K562 (cell line): ENCODE data around the gene VEGFA. TPM values are rescaled to one million over a fixed set of nuclear protein-coding genes. Genes with fewer than 3 reads are reported as not detected.

Experiments used
- CHD1 ChIP-seq: fragments of 200-600 bp; sonication (generic); IDR thresholded peaks from one replicate; pipeline ENCODE4 v1.6.1; 2012; ENCODE audit warnings: mild to moderate bottlenecking, moderate library complexity, low read length, inconsistent platforms
- CREM ChIP-seq: IDR thresholded peaks from 2 replicates; pipeline ENCODE4 v1.6.1; 2014; ENCODE audit warnings: antibody characterized with exemption, low read depth
- FOXK2 ChIP-seq, 2 experiments: fragments of 450-650 bp; IDR thresholded peaks in 1 of 2; conservative IDR thresholded peaks in 1 of 2; 2 replicates each; pipeline ENCODE4 v1.6.1; 2016; ENCODE audit warnings: low read depth in 2 of 2, mild to moderate bottlenecking in 1 of 2
- HOXB6 ChIP-seq: fragments of 250-450 bp; sonication (Bioruptor Pico); IDR thresholded peaks from 2 replicates; pipeline ENCODE4 v1.5.1; 2022; ENCODE audit warnings: mild to moderate bottlenecking, borderline replicate concordance
- ILK ChIP-seq: fragments of 450-650 bp; IDR thresholded peaks from 2 replicates; pipeline ENCODE4 v1.6.1; 2016; ENCODE audit warnings: missing genetic modification characterization, low read depth, mild to moderate bottlenecking, missing compliant biosample characterization, moderate library complexity, borderline replicate concordance
- MYC ChIP-seq, 2 experiments: fragments of 250-450 bp in 1 of 2; sonication (Bioruptor Pico) in 1 of 2; IDR thresholded peaks; 2 replicates each; pipeline versions ENCODE4 v1.5.1 to v1.6.1; 2012 to 2021; ENCODE audit warnings: low read depth in 2 of 2, borderline replicate concordance in 1 of 2, improper control_type of control experiment in 1 of 2, low read length in 1 of 2, mild to moderate bottlenecking in 1 of 2, moderate library complexity in 1 of 2
- NR1H2 ChIP-seq: sonication (generic); formaldehyde crosslinking; IDR thresholded peaks from 2 replicates; pipeline ENCODE4 v1.4.0; 2020; ENCODE audit warnings: mild to moderate bottlenecking, missing genetic modification reagents
- NRF1 ChIP-seq, 2 experiments: fragments of 450-650 bp; IDR thresholded peaks in 1 of 2; conservative IDR thresholded peaks in 1 of 2; 2 replicates each; pipeline ENCODE4 v1.6.1; 2014; ENCODE audit warnings: mild to moderate bottlenecking in 2 of 2
- RB1 ChIP-seq: fragments of 450-650 bp; IDR thresholded peaks from 2 replicates; pipeline ENCODE4 v1.6.1; 2017; ENCODE audit warnings: low read depth, mild to moderate bottlenecking
- SAFB2 ChIP-seq: fragments of 200-400 bp; formaldehyde crosslinking; IDR thresholded peaks from 2 replicates; pipeline ENCODE4 v1.6.1; 2018; ENCODE audit warnings: borderline replicate concordance, low read length, low read depth, moderate library complexity; ENCODE audit not compliant: severe bottlenecking
- TAF1 ChIP-seq: IDR thresholded peaks from 2 replicates; pipeline ENCODE4 v1.6.1; 2011; ENCODE audit warnings: mild to moderate bottlenecking, low read length, moderate library complexity; ENCODE audit not compliant: insufficient read depth, control insufficient read depth, severe bottlenecking; ENCODE audit errors: extremely low read depth
- TFE3 ChIP-seq: fragments of 450-650 bp; formaldehyde crosslinking; IDR thresholded peaks from 2 replicates; pipeline ENCODE4 v1.4.0; 2020; ENCODE audit warnings: mild to moderate bottlenecking, mixed read lengths
- THAP7 ChIP-seq: fragments of 250-450 bp; sonication (Bioruptor Pico); IDR thresholded peaks from 2 replicates; pipeline ENCODE4 v1.5.0; 2021
- TRIM28 ChIP-seq: fragments of 450-650 bp; IDR thresholded peaks from 2 replicates; pipeline ENCODE4 v1.6.1; 2017
- ZBTB8A ChIP-seq: fragments of 450-650 bp; IDR thresholded peaks from 2 replicates; pipeline ENCODE4 v1.6.1; 2018; ENCODE audit warnings: mild to moderate bottlenecking, moderate library complexity; ENCODE audit not compliant: partially characterized antibody
- ZNF143 ChIP-seq: sonication (generic); formaldehyde crosslinking; IDR thresholded peaks from 2 replicates; pipeline ENCODE4 v1.9.0; 2022; ENCODE audit warnings: mild to moderate bottlenecking, missing genetic modification reagents
- ZNF239 ChIP-seq: fragments of 250-450 bp; sonication (Bioruptor Pico); IDR thresholded peaks from 2 replicates; pipeline ENCODE4 v1.4.0; 2020; ENCODE audit warnings: mild to moderate bottlenecking
- ZNF76 ChIP-seq: fragments of 250-450 bp; sonication (Bioruptor Pico); IDR thresholded peaks from 2 replicates; pipeline ENCODE4 v1.4.0; 2020; ENCODE audit warnings: mild to moderate bottlenecking, moderate library complexity, borderline replicate concordance
- ZNF778 ChIP-seq: fragments of 450-650 bp; formaldehyde crosslinking; IDR thresholded peaks from 2 replicates; pipeline ENCODE4 v1.4.0; 2020; ENCODE audit warnings: mild to moderate bottlenecking, moderate library complexity
- polyA plus RNA-seq, 8 experiments: library from polyadenylated mRNA; depleted of rRNA in 4 of 8; stranded (reverse) in 5 of 8; unstranded in 3 of 8; fragments of >200 nt; fragmentation: Nextera tagmentation in 2 of 8; fragmentation: Illumina TruSeq in 1 of 8; extraction: Ambion mirVana in 2 of 8; extraction: Trizol in 1 of 8; gene quantifications; 2 replicates each; pipeline versions ENCODE4 v1.2.1 to v1.2.3, GENCODE V29; 2011 to 2014; ENCODE audit warnings: inconsistent platforms in 1 of 8, missing spikeins in 1 of 8
- total RNA-seq, 7 experiments: library from RNA; depleted of rRNA in 6 of 7; stranded (reverse); fragments of >200 nt in 6 of 7; fragmentation: Illumina TruSeq in 2 of 7; extraction: Trizol in 2 of 7; gene quantifications; 2 replicates each; pipeline versions ENCODE4 v1.2.1 to v1.2.3, GENCODE V29; 2011 to 2021; ENCODE audit warnings: low replicate concordance in 1 of 7
- TF ChIP-seq, protein P1 (sequence below): sonication (generic); formaldehyde crosslinking; IDR thresholded peaks from 2 replicates; pipeline ENCODE4 v1.8.1; 2023; ENCODE audit warnings: mild to moderate bottlenecking, missing genetic modification reagents
- TF ChIP-seq, protein P2 (sequence below), 2 experiments: fragments of 450-650 bp in 1 of 2; sonication (generic) in 1 of 2; formaldehyde crosslinking in 1 of 2; IDR thresholded peaks in 1 of 2; conservative IDR thresholded peaks in 1 of 2; 2 replicates each; pipeline versions ENCODE4 v1.6.1 to v1.8.1; 2016 to 2023; ENCODE audit warnings: mild to moderate bottlenecking in 2 of 2, moderate library complexity in 2 of 2, inconsistent platforms in 1 of 2, missing genetic modification reagents in 1 of 2

The VEGFA gene
- total and polyA plus RNA-seq, 9 of the 15 experiments (the other 6 are each of a cell fraction or from before 2014, with no cell fraction given), result 14.0 to 271 (median 124) TPM

DNA sequence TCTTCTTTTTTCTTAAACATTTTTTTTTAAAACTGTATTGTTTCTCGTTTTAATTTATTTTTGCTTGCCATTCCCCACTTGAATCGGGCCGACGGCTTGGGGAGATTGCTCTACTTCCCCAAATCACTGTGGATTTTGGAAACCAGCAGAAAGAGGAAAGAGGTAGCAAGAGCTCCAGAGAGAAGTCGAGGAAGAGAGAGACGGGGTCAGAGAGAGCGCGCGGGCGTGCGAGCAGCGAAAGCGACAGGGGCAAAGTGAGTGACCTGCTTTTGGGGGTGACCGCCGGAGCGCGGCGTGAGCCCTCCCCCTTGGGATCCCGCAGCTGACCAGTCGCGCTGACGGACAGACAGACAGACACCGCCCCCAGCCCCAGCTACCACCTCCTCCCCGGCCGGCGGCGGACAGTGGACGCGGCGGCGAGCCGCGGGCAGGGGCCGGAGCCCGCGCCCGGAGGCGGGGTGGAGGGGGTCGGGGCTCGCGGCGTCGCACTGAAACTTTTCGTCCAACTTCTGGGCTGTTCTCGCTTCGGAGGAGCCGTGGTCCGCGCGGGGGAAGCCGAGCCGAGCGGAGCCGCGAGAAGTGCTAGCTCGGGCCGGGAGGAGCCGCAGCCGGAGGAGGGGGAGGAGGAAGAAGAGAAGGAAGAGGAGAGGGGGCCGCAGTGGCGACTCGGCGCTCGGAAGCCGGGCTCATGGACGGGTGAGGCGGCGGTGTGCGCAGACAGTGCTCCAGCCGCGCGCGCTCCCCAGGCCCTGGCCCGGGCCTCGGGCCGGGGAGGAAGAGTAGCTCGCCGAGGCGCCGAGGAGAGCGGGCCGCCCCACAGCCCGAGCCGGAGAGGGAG lies 580 bp downstream of the VEGFA start (continued):
- TF ChIP-seq, protein P1, sequence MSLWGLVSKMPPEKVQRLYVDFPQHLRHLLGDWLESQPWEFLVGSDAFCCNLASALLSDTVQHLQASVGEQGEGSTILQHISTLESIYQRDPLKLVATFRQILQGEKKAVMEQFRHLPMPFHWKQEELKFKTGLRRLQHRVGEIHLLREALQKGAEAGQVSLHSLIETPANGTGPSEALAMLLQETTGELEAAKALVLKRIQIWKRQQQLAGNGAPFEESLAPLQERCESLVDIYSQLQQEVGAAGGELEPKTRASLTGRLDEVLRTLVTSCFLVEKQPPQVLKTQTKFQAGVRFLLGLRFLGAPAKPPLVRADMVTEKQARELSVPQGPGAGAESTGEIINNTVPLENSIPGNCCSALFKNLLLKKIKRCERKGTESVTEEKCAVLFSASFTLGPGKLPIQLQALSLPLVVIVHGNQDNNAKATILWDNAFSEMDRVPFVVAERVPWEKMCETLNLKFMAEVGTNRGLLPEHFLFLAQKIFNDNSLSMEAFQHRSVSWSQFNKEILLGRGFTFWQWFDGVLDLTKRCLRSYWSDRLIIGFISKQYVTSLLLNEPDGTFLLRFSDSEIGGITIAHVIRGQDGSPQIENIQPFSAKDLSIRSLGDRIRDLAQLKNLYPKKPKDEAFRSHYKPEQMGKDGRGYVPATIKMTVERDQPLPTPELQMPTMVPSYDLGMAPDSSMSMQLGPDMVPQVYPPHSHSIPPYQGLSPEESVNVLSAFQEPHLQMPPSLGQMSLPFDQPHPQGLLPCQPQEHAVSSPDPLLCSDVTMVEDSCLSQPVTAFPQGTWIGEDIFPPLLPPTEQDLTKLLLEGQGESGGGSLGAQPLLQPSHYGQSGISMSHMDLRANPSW (CRISPR knock-in tag), result no peak
- TF ChIP-seq ZNF143 (no peak), THAP7 (CRISPR knock-in tag) (no peak), NR1H2 (no peak), TAF1 (peak; percentile 24), FOXK2 (conservative IDR thresholded peaks at IDR 0.05 in 1 of 2, IDR thresholded peaks at IDR 0.05 in 1 of 2; ENCODE audit: low read depth in 2 of 2) (no peak), SAFB2 (no peak), RB1 (peak; percentile 29; the same call in 1 of the 2 replicates), ZNF239 (CRISPR knock-in tag) (no peak), TFE3 (CRISPR knock-in tag) (no peak), ZNF76 (CRISPR knock-in tag) (no peak), HOXB6 (CRISPR knock-in tag) (no peak), TRIM28 (no peak), NRF1 (conservative IDR thresholded peaks at IDR 0.05 in 1 of 2, IDR thresholded peaks at IDR 0.05 in 1 of 2) (no peak; a peak in 1 of 4 replicates), MYC (IDR thresholded peaks at IDR 0.05; ENCODE audit: low read depth, low read length) (no peak), MYC (CRISPR knock-in tag; IDR thresholded peaks at IDR 0.05; ENCODE audit: borderline replicate concordance, low read depth) (no peak), CREM (peak; percentile 33; the same call in 1 of the 2 replicates), ZBTB8A (no peak), ZNF778 (CRISPR knock-in tag) (no peak), ILK (tag) (no peak), CHD1 (peak; percentile 77)
- TF ChIP-seq, protein P2, sequence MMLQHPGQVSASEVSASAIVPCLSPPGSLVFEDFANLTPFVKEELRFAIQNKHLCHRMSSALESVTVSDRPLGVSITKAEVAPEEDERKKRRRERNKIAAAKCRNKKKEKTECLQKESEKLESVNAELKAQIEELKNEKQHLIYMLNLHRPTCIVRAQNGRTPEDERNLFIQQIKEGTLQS (IDR thresholded peaks at IDR 0.05), result no peak
- TF ChIP-seq, protein P2 (CRISPR knock-in tag; conservative IDR thresholded peaks at IDR 0.05), result 0 out of 2 replicates have a peak, but pooled peaks have one; percentile 6
